Activated CD8-positive, alpha-beta memory T cell treated with anti-CD3 and anti-CD28 coated beads for 36 hours (primary cell): Measurements from ENCODE around the gene MIEN1. TPM values are rescaled to one million over a fixed set of nuclear protein-coding genes. Genes with fewer than 3 reads are reported as not detected.

Source experiments
- CTCF ChIA-PET: fragments of 350-600 bp; sonication (Branson Sonifier 250); formaldehyde crosslinking; loops from one replicate; lab custom pipeline; 2021; ENCODE audit warnings: antibody characterized with exemption; lab: Charles Lee
- POLR2A ChIA-PET: fragments of 350-600 bp; sonication (Branson Sonifier 250); formaldehyde crosslinking; loops from one replicate; lab custom pipeline; 2021; ENCODE audit warnings: antibody characterized with exemption; lab: Charles Lee
- total RNA-seq, 2 experiments: library from RNA; stranded (reverse); gene quantifications; one replicate each; pipeline ENCODE4 v1.2.3, GENCODE V29; 2021

Gene MIEN1
- total RNA-seq = 10 to 100 TPM; 45.2 to 48.1 TPM

DNA sequence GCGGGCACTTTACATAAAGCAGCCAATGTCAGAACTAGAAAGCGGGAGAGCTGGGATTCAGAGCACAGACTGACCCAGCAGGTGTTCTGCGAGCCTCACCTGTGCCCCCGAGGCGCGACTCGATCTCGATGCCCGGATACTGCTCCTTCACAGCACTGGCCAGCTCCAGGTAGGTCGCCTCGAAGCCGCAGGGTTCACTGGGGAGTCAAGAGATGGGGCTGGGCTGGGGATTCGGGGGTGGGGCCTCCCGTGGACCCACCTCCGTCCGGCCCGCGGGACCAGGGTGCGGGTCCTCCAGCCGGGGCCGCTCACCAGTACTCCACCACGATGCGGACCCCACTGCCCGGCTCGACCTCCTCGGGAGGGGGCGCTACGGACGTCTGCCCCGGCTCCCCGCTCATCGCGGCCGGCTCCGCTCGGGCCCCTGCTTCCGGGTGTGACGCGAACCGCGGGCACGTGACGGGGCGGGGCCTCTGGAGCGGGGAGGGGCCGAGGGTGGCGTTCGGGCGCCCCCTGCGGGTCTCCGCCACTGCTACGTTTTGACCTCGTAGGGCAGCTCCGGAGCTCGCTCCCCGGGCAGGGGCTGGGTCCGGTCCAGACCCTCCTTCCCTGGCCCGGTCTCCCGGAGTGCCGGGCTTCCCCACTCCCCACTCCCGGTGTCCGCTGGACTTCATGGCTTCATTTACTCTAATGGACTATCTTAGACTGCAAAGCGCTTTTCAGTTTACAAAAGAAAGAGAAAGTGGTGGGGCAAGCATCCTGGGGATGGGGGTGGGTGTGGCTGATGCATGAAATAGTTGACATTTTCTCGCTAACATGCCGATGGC lies at the start of gene MIEN1:
Gene MIEN1, minus strand, starts transcription at position 438 of the 827 bp plus-strand sequence. Its CDS starts 37 bp downstream, at position 401.
- CTCF ChIA-PET = interaction anchor here (0.6 to 4.0 kb wide), 24 partner anchors 8 to 250 kb away, joined by 3 to 32 read pairs (median 4); partner anchors contain the start of genes ERBB2 and PSMD3
- POLR2A ChIA-PET = interaction anchor here (0.6 to 2.0 kb wide), 7 partner anchors 25 to 250 kb away, joined by 3 to 7 read pairs (median 3); no protein-coding TSS in a partner anchor

DNA sequence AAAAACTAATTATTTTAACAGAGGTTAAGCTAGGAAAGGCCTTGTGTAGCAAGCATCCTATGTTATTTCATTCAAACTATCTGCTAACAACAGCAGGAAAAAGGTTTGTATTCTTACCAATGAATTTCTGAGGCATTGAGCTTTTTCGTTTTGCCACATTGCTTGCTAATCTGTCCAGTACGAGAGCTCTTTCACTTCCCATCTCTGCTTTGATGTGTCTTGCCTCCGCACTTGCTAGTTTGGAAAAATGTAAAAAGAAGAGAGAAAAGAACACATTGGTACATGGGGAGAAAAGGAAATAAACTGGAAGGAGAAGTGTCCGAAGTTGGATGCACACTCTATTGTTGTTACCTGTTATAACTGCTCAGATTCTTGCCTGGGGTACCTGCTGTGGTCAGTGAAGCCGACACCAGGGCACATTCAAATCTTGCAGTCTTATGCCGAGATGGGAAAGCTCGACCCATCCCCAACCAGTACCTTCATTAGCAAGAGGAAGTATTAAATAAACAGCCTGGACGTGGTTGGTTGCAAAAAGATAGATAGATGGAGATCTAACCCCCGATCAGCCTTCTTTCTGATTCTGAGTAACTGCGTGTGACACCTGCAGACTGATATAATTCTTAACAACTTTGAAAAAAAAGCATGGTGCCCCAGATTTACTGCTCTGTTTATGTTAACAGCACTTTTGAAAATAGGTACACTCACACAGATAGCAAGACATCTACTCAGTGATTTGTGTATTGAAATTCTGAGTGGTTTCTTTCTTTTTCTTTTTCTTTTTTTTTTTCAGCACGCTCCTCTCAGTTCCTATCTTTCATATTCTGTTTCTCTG lies 47.4 kb upstream of the MIEN1 start:
- CTCF ChIA-PET = interaction anchor here (0.8 to 2.1 kb wide), 6 partner anchors 11 to 156 kb away, joined by 3 to 6 read pairs (median 4); no protein-coding TSS in a partner anchor
- POLR2A ChIA-PET = interaction anchor here (0.9 to 3.8 kb wide), 7 partner anchors 14 to 87 kb away, joined by 3 to 21 read pairs (median 5); partner anchors contain the start of gene IKZF3

DNA sequence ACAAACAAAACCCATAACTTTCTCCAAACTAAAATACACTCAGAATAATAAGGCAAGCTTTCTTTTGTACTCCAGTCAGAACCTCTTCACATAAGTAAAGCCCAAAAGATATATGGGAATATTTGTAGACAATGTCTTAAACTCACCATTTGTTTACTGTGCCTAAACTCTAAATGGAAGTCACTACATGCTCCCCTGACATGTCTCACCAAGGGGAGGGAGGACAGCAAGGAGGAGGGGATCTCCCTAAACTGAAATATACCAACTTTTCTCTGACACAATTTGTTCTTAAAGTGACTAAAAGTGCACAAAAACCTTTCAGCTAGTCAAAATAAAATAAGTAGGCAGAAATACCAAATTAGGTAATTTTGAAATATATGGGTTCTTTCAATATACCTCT lies 45.9 kb upstream of the MIEN1 start:
- ChIA-PET CTCF (interaction anchor here (0.9 to 2.1 kb wide), 5 partner anchors 18 to 154 kb away, joined by 3 to 6 read pairs (median 5); no protein-coding TSS in a partner anchor), POLR2A (interaction anchor here (1.4 to 3.8 kb wide), 6 partner anchors 9 to 88 kb away, joined by 3 to 21 read pairs (median 9); partner anchors contain the start of gene IKZF3)

DNA sequence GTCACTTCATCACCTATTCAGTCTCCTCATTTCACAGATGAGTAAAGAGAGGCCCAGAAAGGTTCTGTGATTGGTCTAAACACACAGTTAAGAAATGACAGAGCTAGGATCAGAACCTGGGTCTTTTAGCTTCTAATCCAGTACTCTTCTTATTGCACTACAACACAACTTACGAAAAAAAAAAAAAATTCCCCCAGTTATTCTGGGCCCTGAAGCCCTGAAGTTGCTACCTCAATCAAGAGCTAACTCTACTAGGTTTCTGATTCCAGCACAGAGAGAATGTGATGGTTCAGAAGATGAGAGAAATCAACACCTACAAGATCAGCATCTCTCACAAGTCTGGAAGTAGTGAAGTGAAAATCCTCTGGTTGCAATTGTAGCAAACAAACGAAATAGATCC lies 44.7 kb upstream of the MIEN1 start:
- ChIA-PET CTCF (interaction anchor here (0.7 kb wide), 2 partner anchors 79 to 153 kb away, joined by 3 read pairs; no protein-coding TSS in a partner anchor), POLR2A (interaction anchor here (0.6 to 3.8 kb wide), 8 partner anchors 13 to 137 kb away, joined by 3 to 21 read pairs (median 4); partner anchors contain the start of gene IKZF3)

GRCh38 chr17:39774047-39774446 lies 43.7 kb upstream of the MIEN1 start:
- POLR2A ChIA-PET = interaction anchor here (0.7 kb wide), 1 partner anchor 16 kb away, joined by 5 read pairs; no protein-coding TSS in a partner anchor
- CTCF ChIA-PET = interaction anchor here (0.6 to 0.7 kb wide), 3 partner anchors 39 to 1167 kb away, joined by 3 to 4 read pairs (median 3); no protein-coding TSS in a partner anchor

DNA sequence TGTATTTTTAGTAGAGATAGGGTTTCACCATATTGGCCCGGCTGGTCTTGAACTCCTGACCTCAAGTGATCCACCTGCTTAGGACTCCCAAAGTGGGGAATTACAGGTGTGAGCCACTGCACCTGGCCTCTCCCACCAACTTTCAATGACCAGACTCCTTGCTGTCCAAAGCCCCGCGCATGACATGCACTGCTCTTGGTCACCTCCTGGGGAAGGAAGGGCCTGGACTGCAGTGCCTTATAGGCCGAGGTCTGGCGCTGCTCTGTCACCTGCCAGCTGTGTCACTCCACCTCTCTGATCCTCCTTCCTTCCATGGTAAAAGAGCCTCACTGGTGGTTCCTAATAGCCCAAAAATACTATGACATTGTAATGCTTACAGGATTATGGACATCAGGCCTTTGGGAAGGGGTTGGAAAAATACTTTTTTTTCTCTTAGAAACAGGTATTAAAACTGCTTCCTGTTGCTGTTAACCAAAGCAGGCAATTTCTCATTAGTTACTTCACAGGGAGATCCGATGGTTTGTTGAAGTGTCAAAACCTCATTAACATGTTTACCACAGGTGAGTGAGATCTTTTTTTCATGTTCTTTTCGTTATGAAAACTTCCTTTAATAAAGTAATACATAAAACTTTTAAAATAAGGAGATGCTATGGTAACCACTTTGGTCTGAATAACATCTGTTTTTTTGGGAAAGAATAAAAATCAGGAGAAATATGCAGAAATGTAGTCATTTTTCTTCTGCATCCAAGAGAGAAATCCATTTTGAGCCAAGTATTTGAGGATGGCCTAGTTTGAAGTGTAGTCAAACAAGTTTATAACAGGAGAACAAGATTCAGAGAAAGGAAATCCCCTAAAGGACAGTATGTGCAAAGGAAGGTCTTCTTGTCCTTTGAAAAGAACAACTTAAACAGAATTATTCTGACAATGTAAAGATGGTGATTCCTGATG lies 42.9 kb upstream of the MIEN1 start:
- ChIA-PET POLR2A (interaction anchor here (0.5 to 0.7 kb wide), 2 partner anchors 15 to 68 kb away, joined by 5 to 7 read pairs; no protein-coding TSS in a partner anchor), CTCF (interaction anchor here (0.6 to 0.7 kb wide), 3 partner anchors 38 to 1167 kb away, joined by 3 to 4 read pairs (median 3); no protein-coding TSS in a partner anchor)

DNA sequence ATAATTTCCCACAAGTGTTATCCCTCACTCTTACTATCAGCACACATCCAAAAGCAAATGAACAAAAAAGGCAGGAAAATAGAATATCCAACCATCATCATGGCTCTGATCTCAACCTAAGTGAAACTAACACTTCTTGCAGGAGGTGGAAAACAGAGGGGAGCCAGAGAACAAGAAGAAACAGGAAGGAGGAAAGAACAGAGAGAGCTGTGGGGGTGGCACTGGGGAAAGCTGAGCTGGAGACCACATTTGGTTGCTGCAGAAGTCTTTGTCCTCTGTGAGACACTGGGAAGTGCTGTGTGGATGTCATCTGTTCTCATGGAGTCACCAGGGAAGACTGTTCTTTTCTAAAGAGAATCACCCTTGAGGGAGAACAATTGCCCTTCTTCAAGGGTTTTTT lies 42.1 kb upstream of the MIEN1 start:
- ChIA-PET POLR2A (interaction anchor here (0.5 kb wide), 1 partner anchor 69 kb away, joined by 7 read pairs; no protein-coding TSS in a partner anchor), CTCF (no interaction called here)

DNA sequence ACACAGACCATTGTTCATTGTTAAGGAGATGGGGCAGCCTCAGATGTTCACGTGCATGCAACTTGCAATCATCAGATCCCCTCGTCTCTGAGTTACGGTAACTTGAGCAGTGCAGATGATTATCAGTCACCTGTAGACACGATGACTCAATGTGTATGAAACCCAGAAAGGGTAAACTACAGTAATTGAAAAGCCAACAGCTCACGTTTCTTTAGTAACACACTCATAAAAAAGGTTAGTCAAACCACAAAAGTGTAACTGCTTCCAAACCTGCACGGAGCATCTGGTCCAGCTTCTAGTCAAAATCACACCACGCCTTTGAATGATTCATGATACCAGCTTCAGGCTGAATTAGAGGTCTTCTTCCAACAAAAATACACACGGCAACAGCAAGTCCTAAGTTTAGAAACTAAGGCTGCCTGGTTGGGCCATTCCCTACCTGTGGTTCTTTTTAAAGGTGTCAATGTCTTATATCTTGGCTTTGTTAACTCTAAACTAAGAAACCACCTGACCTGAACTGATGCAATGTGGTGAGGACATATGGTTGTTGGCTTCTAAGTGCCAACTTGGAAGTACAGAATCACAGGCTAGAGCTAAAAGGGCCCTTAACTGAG lies 39.7 kb upstream of the MIEN1 start:
- CTCF ChIA-PET = interaction anchor here (0.9 to 1.8 kb wide), 6 partner anchors 10 to 189 kb away, joined by 3 to 5 read pairs (median 3); no protein-coding TSS in a partner anchor
- POLR2A ChIA-PET = interaction anchor here (0.7 to 2.0 kb wide), 5 partner anchors 9 to 94 kb away, joined by 3 to 10 read pairs (median 6); partner anchors contain the start of gene IKZF3

GRCh38 chr17:39767147-39767546 lies 36.8 kb upstream of the MIEN1 start:
- ChIA-PET POLR2A (interaction anchor here (0.9 kb wide), 1 partner anchor 9 kb away, joined by 4 read pairs; no protein-coding TSS in a partner anchor), CTCF (interaction anchor here (0.6 to 0.7 kb wide), 2 partner anchors 10 to 145 kb away, joined by 3 to 5 read pairs; no protein-coding TSS in a partner anchor)

DNA sequence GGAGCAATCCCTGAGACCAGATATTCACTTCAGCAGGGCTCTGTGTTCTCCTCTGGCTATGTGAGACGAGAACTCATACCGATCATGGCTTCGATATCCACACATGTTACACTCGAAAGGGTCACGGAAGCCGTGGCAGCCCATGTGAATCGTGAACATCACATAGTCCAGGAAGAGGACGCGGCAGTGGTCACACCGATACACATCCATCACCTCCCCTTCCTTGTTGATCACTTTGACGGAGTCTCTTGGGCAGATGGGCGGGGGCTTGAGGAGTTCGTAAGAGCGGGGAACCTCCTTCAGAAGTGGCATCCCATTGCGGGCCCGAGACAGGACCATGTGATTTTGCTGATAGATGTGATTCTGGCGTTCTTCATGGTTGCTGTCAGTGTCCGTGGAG lies 35.4 kb upstream of the MIEN1 start:
- POLR2A ChIA-PET = interaction anchor here (3.4 kb wide), 1 partner anchor 11 kb away, joined by 11 read pairs; no protein-coding TSS in a partner anchor
- CTCF ChIA-PET = no interaction called here

DNA sequence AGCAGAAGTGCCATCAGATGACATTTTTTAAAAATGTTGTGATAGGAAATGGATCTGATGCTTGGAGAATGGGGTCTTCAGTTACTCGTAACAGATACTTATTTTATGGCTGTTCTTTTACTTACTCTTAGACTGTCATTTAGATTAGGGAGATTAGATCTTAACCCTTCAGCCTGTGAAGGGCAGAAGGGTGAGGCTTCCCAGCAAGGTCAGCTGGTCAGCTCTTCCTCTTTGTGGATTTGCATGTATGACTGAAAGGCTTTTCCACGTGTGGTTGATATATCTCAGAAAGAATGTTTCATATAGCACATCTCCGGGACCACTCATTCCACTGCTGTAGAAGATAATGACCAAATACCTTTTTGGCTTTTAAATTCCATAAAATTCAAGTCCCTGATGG lies 34.8 kb upstream of the MIEN1 start:
- ChIA-PET CTCF (interaction anchor here (1.2 kb wide), 1 partner anchor 15 kb away, joined by 3 read pairs; no protein-coding TSS in a partner anchor), POLR2A (interaction anchor here (3.4 kb wide), 1 partner anchor 10 kb away, joined by 11 read pairs; no protein-coding TSS in a partner anchor)

GRCh38 chr17:39764171-39764570 lies 33.8 kb upstream of the MIEN1 start:
- ChIA-PET CTCF (interaction anchor here (1.2 kb wide), 1 partner anchor 16 kb away, joined by 3 read pairs; no protein-coding TSS in a partner anchor), POLR2A (interaction anchor here (0.6 to 3.4 kb wide), 2 partner anchors 9 to 108 kb away, joined by 3 to 11 read pairs; no protein-coding TSS in a partner anchor)

DNA sequence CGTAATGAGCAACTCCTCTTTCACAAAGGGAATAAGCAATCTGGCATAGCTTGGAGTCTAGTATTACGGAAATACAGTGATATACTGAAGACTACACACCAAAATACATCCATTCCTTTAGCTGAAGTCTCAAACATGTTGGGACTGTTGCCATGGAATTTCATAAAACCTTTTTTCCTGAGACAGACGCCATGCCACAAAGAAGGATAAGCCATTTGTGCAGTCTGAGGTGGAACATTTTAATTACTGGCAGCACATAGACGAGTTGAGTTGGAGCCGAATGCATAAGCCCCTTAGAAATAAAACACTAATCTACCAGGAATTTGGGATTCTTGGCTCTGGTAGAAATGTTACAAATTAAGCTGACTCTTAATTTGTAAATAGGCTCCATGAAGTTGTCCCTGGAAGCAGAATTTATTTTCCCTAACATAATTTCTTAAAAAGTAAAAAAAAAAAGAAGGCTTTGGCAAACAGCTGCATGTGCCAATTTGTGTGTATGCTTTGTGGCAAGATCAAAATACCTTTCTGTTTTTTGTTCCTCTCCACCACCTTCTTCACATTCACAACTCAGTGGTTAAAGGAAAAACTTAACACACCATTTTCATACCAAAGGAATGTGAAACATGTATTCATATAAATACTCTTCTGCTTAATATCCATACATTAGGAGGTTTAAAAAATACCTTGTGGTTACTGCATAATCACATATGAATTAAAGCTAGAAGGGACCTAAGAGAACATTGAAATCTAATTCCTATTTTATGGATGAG lies 32.9 kb upstream of the MIEN1 start:
- POLR2A ChIA-PET = interaction anchor here (3.4 kb wide), 1 partner anchor 8 kb away, joined by 11 read pairs; no protein-coding TSS in a partner anchor

DNA sequence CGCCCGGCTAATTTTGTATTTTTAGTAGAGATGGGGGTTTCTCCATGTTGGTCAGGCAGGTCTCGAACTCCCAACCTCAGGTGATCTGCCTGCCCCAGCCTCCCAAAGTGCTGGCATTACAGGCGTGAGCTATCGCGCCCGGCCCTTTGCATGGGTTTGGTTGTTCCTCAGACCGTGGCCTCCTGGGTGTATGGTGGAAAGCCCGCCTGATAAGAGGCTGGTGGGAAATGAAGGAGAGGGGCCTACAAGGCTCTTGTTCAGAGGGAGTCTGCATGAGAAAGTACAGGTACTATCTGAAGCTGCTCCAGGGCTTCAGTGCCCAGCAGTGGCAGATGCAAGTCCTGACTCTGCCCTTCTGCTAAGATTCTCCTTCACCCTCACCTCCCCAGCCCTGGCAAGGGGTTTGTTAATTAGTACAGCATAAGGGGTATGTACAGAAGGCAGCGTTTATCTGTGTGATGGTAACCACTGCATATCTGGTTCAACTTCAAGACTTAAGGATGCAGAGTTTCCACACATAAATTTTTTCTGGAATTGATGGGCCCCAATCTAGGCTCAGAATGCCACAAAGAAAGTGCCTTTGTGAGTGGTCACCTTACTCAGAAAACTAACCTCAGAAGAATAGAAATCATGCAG lies 31.6 kb upstream of the MIEN1 start:
- ChIA-PET CTCF (interaction anchor here (1.5 kb wide), 2 partner anchors 86 to 139 kb away, joined by 3 read pairs; no protein-coding TSS in a partner anchor), POLR2A (interaction anchor here (0.6 to 1.3 kb wide), 3 partner anchors 8 to 13 kb away, joined by 3 to 9 read pairs (median 5); no protein-coding TSS in a partner anchor)

More for the DNA sequence above, 32.9 kb upstream of the MIEN1 start:
- CTCF ChIA-PET = interaction anchor here (1.5 kb wide), 1 partner anchor 85 kb away, joined by 3 read pairs; no protein-coding TSS in a partner anchor

- ChIA-PET POLR2A (interaction anchor here (0.9 to 1.5 kb wide), 5 partner anchors 11 to 105 kb away, joined by 3 to 4 read pairs (median 4); partner anchors contain the start of gene IKZF3), CTCF (interaction anchor here (1.2 to 1.7 kb wide), 3 partner anchors 18 to 102 kb away, joined by 3 to 6 read pairs (median 3); no protein-coding TSS in a partner anchor)
Measured at GRCh38 chr17:39759204-39759603, 28.9 kb upstream of the MIEN1 start.
